GM18873 (cell line): ENCODE measurements around the gene CMSS1.
"Not testable (repeated sequence)": the region's sequence is repeated elsewhere in the genome, so short reads cannot be mapped to it uniquely, and the experiment has no call there.

Experiments used
- ATAC-seq: cut with Tn5 transposase; IDR thresholded peaks from one replicate; pipeline ENCODE4 v1.9.1; 2021; ENCODE audit warnings: mild to moderate bottlenecking, moderate library complexity, moderate number of reproducible peaks; ENCODE audit not compliant: unreplicated experiment, low FRiP score

CMSS1 gene

DNA sequence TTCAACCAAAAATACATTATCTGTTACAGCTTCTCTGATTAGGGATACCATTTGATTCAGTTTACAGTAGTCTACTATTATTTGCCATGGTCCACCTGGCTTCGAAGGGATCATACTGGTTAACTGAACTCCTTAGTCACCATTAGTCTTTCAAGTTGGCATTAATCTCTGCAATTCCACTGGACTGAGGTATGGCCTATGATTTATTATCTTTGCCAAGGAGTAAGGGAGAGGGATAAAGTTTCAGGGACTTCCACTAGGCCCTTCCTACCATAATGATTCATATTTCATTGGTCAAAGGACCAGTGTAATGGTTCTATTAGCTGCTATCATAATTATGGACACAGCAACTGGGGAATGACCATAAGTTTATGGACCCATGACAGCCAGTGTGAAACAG is 7.3 kb upstream of the CMSS1 start:
- ATAC-seq: no peak

DNA sequence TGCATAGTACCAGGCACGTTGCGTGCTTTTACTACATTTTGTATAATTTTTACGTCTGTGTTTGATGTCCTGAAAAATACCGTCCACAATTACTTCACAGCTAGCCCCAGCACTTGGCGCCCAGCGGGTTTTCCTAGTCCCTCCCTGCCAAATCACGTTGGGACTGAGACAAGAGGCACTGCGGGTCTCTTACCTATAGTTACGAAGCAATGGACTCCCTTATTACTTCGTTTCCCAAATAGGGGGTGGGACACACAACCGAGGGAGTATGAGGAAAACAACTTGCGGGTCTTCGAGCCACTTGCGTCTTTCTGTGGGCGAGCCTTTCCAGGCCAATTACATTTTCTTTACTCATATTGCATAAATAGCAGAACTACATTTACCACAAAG is 620 bp upstream of the CMSS1 start:
- ATAC-seq: no peak

DNA sequence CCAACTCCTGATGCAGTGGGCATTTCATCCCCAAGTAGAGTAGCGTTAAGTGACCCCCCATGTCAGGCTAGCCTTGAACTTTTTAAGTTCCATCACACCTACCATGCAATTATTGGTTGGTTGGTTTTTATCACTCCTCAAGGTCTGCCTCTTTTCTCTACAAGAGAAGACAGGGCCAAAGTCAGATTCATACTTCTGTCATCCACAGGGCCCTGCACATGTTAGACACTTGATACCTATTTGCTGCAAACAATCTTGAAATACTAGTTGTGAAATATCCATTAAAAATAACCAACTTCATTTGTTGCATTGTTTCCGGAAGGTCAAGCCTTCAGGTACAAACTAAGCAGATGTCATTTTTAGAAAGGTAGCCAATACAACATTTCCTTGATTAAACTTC is 1.2 kb downstream of the CMSS1 start:
- no peak for ATAC-seq

DNA sequence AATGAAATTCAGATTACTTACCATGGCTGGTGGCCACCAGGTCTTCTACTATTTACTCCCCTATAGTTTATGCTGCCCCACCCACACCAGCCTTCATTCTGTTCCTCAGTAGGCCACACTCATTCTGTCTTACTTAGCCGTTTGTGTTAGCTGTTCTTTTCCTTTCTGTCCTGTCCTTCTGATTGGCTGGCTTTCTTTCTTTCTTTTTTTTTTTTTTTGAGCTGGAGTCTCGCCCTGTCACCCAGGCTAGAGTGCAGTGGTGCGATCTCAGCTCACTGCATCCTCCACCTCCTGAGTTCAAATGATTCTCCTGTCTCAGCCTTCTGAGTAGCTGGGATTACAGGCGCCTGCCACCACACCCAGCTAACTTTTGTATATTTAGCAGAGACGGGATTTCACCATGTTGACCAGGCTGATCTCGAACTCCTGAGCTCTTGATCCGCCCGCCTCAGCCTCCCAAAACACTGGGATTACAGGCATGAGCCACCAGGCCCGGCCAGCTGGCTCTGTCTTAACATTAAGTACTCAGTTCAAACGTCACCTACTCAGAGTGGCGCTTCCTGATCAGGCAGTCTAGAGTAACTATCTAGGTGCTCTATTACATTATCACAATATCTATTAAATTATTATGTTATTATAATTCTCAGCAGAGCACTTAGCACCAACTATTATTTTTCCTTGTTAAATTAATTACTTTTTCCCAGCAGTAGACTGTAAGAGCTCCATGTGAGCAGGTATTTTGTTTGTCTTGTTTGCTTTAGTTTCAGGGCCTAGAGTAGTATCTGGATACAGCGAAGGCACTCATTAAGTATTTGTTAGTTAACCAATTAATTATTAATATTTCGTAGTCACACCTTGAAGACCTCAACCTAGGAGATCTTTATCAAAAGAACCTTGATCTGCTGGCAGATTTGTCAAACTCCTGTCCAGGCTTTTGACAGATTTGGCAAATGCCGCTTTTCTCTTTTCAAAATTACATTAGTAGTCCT is 6.4 kb downstream of the CMSS1 start:
- ATAC-seq: no peak

DNA sequence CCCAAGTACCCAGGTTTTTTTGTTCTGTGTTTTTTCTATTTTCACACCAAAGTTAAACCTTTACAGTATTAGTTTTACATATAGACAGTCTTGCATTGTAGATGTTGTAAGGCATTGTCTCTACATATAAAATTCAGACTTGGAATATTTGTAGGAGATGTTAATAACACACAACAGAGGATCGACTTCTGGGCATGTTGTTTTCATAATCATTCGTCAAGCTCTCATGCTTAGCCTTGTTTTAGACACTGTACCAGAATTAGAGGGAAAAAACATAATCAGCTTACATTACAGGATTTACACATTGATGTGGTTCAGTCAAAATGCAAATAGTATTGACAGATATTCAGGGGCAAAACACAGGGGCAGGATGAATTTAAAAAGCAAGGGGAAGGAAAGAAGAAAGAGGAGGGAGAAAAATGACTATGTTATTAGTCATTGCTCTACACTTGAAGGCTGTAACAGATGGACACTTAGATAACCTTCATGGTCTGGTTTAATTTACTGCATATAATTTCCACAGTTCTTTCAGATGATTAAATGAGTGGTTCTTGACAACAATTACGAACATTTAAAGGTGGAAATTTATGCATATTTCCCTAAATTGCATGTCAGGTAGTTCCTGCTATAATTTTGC is 7.5 kb downstream of the CMSS1 start:
- no peak for ATAC-seq

DNA sequence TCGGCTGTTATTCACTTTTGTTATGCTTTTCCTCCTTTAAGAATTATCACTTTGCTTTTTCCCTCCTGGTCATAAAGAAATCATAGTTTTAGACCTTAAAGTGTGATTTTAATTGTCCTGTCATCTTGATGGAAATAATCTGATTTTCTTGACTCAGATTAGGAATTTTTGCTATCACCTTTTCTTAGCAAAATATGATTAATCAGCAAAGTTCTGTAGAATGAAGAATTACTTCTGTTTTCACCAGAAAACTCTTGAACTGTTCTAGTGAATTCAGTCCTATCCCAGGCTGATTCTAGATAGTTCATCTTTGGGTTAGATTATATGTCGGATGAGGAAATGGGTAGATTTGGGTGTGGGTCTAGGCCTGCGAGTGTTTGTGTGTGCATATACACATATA is 12.2 kb downstream of the CMSS1 start:
- ATAC-seq: no peak

DNA sequence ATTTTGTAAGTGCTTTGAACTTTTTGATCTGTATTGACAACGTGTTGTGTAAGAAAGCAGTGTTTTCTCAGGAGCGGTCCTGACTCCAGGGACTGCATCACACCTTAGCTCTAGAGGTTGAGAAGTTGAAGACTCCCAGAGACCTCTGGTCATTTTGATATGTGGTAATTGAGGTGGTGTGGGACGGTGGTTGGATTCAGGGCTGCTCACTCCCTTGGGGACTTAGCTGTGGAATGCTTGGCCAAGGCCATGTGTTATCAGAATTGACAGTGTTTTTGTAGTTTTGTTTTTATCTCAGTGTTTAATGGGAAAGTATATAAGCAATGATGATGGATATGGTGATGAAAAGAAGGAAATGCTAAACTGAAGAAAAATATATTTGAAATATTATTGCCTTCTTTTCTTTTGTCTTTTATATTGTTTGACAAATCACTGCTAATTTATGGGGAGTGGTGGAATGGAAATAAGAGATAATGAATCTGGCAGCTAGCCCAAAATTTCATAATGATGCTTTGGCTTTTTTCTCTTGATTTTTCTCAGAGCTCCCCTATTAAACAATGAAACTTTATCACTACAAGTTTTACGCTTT is 16.0 kb downstream of the CMSS1 start:
- no peak for ATAC-seq

DNA sequence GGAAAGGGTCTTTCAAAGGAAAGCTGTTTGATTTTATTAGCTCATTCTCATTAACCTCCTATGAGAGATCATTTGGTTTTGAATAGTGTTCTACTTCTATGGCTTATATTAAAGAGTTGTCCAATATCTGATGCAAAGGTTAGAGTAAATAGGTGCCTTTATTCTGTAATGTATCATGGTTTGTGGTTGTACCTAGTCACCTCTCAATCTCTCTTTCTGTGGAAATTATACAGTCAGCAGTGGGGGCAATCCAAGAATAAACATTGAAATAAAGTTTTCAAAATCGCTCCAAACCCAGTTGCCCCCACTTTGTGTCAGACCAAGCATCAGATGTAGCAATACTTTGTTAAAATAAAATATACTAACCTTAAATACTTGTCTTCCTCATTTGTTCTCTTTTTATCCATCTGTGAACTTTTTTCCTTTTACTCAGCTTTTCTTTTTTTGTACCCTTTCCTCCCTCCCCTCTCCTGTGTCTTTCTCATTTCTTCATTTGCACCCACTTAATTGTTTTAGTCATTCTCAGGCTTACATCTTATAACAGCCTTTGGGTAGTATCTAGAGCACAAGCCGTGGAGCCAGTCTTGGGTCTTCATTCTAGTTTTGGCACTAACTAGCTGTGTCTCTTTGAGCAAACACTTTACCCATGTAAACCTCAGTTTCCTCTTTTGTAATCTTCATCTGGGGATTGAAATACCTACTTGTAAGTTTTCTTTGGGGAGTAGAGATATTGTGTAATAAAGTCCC is 16.7 kb downstream of the CMSS1 start:
- no peak for ATAC-seq

DNA sequence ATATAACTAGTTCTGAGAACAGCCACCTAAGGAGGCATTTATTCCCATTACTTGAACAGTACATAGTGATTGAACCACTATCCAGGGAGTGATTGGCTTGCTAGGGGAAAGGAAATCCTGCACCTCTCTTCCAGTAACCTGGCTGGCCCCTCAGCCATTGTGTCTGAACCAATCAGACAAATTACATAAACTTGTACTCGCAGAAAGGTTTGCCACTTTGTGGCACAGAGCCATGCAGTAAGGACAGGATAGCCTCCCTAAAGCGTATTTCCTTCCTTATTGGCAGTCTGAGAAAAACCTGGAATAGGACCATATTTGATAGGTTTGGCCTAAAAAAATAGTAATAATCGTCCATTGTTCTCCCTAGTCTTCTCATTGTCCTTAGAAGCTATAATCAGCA is 19.0 kb downstream of the CMSS1 start:
- ATAC-seq: no peak

DNA sequence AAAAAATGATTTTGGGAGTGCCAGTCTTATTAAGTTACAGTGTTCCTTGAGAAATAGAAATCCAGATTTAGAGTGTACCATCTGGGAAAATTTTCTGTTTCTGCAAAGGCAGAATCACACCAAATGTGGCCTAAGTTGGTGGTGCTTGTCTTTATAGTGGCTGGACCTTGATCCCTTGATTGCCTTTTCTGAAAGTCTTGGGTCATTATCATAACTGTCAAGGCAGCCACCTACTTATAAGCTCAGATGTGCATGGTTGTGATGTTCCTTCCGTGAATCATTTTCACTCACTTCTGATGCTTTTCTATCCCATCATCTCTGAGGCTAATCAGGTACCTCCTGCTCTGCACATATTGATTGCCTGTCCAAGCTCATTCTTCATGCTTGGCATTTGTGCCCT is 20.1 kb downstream of the CMSS1 start:
- ATAC-seq: no peak

DNA sequence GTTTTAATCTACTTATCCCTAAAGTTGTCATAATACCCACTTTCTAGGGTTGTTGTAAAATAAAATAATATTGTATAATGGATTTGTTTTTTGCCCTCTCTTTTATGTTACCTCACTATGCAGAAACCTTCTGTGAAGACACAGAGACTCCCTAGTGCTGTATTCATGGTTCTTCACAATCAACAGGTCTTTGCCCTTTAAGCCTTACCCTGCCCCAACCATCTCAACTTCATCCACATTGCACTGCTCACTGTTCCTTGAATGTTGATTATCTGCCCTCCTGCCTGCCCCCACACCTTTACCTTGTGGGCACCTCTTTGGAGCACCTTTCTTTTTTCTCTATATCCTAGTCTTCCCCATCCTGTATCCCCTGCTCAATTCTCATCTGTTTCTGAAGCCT is 21.1 kb downstream of the CMSS1 start:
- no peak for ATAC-seq

DNA sequence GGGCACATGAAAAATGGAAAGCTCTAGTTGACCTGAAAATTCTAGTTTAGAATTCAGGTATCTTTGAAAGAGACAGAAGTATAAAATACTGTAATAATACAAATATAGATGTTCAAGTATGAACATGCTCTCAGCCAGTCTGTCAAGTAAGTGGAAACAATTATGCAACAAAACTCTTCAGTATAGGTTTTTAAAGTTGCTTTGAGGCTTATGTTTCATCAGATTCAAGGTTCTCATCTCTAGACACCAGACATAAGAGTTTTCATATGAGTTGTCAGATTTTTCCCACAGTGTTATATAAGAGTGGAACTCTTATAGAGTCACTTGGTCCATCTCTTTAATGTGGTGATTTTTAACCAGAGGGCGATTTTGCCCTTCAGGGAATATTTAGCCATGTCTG is 22.0 kb downstream of the CMSS1 start:
- no peak for ATAC-seq

DNA sequence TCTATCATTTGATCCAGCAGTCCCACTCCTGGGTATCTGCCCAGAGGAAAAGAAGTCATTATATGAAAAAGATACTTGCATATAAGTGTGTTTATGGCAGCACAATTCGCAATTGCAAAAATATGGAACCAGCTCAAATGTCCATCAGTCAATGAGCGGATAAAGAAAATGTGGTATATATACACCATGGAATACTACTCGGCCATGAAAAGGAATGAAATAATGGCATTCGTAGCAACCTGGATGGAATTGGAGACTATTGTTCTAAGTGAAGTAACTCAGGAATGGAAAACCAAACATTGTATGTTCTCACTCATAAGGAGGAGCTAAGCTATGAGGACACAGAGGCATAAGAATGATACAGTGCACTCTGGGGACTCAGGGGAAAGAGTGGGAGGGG is 24.3 kb downstream of the CMSS1 start:
- ATAC-seq: not testable (repeated sequence)

DNA sequence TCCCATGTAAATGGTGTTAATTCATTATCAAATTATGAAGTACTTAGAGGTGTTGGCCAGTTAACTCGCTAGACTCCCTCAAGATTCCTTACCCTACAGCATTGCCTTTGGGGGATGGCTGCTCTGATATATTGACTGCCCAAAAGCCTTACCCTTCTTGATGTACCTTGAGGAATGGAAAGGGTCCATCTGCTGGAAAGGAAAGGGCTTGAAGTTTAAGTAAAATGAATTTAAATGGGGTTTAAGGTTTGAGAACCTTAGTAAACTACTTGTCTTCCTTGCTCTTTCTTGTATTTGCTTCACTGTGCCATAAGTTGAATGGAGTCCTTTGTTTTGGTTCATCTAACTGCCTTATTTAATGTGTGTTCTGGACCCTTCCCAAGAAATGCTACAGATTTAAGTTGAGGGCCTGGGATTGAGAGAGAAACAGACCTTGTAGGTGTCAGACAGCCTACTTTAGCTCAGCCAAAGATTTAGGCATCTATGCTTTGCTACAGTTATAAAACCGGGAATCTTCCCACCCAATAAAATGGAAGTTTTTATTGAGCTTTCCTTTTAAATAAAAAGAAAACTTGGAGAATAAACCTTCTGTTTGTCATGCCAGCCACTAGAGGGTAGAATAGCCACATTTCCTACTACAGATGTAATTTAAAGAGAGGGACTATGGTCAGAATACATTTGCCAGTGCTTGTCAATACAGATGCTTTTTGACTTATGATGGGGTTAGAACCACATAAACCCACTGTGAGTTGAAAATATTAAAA is 25.3 kb downstream of the CMSS1 start:
- peak; percentile 71 for ATAC-seq

DNA sequence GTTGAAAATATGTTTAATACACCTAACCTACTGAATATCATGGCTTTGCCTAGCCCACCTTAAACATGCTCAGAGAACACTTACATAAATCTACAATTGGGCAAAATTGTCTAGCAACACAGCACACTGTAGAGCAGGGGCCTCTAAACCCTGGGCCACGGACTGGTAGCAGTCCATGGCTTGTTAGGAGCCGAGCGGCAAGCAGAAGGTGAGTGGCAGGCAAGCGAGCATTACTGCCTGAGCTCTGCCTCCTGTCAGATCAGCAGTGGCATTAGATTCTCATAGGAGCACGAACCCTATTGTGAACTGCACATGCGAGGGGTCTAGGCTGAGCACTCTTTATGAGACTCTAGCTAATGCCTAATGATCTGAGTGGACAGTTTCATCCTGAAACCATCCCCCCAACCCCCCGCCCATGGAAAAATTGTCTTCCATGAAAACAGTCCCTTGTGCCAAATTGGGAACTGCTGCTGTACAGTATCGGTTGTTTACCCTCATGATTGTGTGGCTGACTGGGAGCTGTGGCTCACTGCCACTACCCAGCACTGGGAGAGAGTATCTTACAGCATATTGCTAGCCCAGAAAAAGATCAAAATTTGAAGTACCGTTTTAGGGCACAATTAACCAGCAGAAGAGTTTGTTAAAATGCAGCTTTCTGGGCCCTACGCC is 26.1 kb downstream of the CMSS1 start:
- peak; percentile 14 for ATAC-seq

DNA sequence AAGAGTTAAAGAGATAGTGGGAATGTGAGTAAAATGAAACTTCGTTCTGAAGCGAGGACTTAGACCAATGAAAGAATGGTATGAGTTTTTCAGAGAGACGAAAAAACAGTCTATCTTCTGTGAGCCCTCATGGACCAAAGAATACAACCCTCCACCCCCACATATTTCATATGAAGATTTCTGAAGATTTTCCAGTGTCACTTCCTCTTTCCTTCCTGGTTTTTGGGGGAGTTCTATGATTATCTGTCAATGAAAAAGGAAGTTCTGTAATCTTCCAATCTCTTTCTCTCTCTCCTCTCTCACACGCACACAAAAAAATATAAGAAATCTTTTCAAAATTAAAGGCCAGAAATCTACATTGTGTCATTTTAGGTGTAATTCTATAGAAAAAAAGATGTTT is 27.7 kb downstream of the CMSS1 start:
- no peak for ATAC-seq

DNA sequence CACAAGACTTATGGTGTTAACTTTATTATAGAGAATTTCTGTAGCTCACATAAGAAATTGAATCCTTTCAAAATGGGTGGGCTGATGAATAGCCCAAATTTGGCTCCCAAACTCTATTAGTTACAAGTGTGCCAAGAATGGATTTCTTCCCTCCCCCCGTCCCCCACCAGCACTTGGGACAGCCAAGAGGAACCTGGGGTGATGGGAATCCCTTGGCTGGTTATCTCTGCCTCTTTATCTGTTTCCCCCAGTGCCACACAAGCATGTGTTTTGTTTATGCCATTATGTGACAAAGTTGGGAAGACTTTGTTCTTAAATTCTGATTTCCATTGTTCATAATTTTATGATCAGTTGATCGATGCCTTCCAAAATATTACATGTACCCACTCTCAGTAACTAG is 28.3 kb downstream of the CMSS1 start:
- no peak for ATAC-seq

DNA sequence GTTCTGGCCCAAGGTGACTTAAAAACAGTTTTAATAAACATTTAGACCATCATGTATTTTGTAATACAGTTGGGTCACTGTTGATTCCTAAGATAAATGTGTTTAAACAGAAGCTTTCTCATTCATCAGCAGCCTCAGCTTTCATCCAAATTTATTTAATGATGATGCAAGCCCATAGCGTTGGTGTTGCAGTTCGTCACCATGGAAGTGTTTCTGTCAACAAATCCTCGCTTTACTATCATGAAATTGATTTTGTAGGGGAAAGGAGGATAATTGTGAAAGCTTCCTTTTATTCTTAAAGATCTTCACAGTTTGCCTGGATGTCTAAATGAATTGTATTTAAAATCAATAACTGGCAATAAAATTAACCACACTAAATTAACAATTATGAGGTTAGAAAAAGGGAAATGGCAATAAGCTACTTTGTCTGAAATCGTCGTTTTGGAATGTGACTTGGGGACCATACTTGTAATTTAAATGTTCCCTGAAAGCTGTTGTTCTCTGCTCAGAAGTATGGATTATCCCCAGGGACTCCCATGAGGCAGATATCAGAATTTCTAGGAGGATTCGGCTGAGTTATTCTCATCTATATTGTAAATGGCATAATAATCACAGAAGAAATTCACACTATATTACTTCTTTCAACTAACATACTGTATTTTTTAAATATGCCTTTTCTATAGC is 29.0 kb downstream of the CMSS1 start:
- ATAC-seq: no peak

DNA sequence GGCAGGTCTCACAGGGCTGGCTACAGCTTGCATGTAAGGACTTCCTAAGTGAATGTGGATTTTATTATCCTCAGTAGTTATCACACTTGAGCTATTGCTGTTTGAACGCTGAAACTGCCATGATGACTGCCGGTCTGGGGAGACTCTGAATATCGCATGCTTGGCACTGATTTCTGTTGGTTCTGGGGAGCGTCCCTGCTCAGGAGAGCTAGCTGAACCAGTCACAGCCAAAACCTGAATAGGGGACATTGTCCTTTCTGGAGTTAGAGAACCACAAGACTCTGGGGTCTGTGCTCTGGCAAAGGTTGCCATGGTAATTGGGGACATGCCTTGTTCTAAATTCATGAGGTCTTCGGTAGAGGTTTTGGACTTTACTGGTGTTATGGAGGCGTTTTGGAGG is 30.8 kb downstream of the CMSS1 start:
- no peak for ATAC-seq
